Measurements from ENCODE around the gene PLCL2.

PLCL2 gene

GRCh38 chr3:16884084-16884747 is 539 bp upstream of the PLCL2 start:
- peak; percentile 52 for TF ChIP-seq CTCF (IDR thresholded peaks at IDR 0.05; ENCODE audit: insufficient read depth, missing control alignments)
- DNase-seq (ENCODE audit: insufficient read length, low spot score) (peak; percentile 87), FAIRE-seq (no peak)

GRCh38 chr3:16885593-16886302 is 993 bp downstream of the PLCL2 start:
- no peak for TF ChIP-seq CTCF (IDR thresholded peaks at IDR 0.05; ENCODE audit: insufficient read depth, missing control alignments)
- FAIRE-seq (peak; percentile 32), DNase-seq (ENCODE audit: insufficient read length, low spot score) (no peak)

GRCh38 chr3:16886303-16886683 is 1.5 kb downstream of the PLCL2 start:
- FAIRE-seq, result peak; percentile 79
- TF ChIP-seq CTCF (IDR thresholded peaks at IDR 0.05; ENCODE audit: insufficient read depth, missing control alignments), result no peak
- no peak for DNase-seq (ENCODE audit: insufficient read length, low spot score)

GRCh38 chr3:16887130-16887529 is 2.4 kb downstream of the PLCL2 start:
- DNase-seq (ENCODE audit: insufficient read length, low spot score) (no peak), FAIRE-seq (peak; percentile 53)
- TF ChIP-seq CTCF (IDR thresholded peaks at IDR 0.05; ENCODE audit: insufficient read depth, missing control alignments), result no peak

- no peak for DNase-seq (ENCODE audit: insufficient read length, low spot score)
- peak; percentile 70 for FAIRE-seq
- TF ChIP-seq CTCF (IDR thresholded peaks at IDR 0.05; ENCODE audit: insufficient read depth, missing control alignments), result no peak
Measured at GRCh38 chr3:16888356-16888755, 3.6 kb downstream of the PLCL2 start.

GRCh38 chr3:16888785-16889607 is 4.2 kb downstream of the PLCL2 start:
- no peak for TF ChIP-seq CTCF (IDR thresholded peaks at IDR 0.05; ENCODE audit: insufficient read depth, missing control alignments)
- no peak for FAIRE-seq
- DNase-seq (ENCODE audit: insufficient read length, low spot score), result no peak

Measured in D721Med (cell line).